ENCODE results near the gene RARB. TPM values are rescaled to one million over a fixed set of nuclear protein-coding genes. Genes with fewer than 3 reads are reported as not detected.

Gene RARB
- total and polyA plus RNA-seq, 11 donors, result 4.3 to 21.0 (median 16.3) TPM

DNA sequence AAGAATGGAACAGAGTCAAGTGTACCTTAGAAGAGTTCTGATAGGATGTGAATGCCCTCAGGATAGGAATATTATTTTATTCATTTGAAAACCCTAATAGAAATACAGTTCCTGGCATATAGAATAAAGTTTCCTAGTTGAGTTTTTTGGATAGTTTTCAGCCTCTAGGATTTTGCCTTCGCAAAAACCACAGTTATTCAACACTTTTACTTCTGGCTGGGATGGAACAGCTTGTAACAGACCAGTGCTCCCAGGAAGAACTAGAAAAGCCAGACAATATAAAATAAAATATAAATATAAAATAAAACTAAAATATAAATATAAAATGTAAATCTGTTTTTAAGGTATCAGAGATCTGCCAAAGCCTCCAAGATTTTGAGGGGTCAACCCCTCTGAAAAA lies 27.5 kb upstream of the RARB start:
- TF ChIP-seq POLR2A (IDR thresholded peaks at IDR 0.05), result no peak
- TF ChIP-seq, protein P1, sequence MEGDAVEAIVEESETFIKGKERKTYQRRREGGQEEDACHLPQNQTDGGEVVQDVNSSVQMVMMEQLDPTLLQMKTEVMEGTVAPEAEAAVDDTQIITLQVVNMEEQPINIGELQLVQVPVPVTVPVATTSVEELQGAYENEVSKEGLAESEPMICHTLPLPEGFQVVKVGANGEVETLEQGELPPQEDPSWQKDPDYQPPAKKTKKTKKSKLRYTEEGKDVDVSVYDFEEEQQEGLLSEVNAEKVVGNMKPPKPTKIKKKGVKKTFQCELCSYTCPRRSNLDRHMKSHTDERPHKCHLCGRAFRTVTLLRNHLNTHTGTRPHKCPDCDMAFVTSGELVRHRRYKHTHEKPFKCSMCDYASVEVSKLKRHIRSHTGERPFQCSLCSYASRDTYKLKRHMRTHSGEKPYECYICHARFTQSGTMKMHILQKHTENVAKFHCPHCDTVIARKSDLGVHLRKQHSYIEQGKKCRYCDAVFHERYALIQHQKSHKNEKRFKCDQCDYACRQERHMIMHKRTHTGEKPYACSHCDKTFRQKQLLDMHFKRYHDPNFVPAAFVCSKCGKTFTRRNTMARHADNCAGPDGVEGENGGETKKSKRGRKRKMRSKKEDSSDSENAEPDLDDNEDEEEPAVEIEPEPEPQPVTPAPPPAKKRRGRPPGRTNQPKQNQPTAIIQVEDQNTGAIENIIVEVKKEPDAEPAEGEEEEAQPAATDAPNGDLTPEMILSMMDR (IDR thresholded peaks at IDR 0.05), result no peak
- Histone ChIP-seq H3K4me1 (peaks cover 0 to 7% (median 0%) of the 10 kb centered on the region in 12 donors), H3K36me3 (no peaks in the 10 kb centered on the region), H3K27ac (no peak overlapping the region), H3K4me3 (no peak overlapping the region), H3K27me3 (no peaks in the 10 kb centered on the region), H3K9me3 (no peaks in the 10 kb centered on the region)
- ATAC-seq, result no peak
- WGBS, 4 donors, result 76 to 86% (median 83%) methylated on average over 1 of the region's 1 CpG
- intact Hi-C loops (cut with DNase I), result no loop called here
- DNase-seq, result no peak

GRCh38 chr3:25403968-25404367 lies 24.1 kb upstream of the RARB start:
- no peak for DNase-seq
- WGBS, 4 donors, result 54 to 72% (median 58%) methylated on average over 4 of the region's 4 CpGs
- no peak for ATAC-seq
- no peaks in the 10 kb centered on the region for H3K36me3 ChIP-seq
- no peak overlapping the region for H3K4me3 ChIP-seq
- H3K27ac ChIP-seq, result no peak overlapping the region
- intact Hi-C loops (cut with DNase I), result no loop called here
- peaks cover 0 to 7% (median 0%) of the 10 kb centered on the region in 12 donors for H3K4me1 ChIP-seq
- H3K27me3 ChIP-seq, result no peaks in the 10 kb centered on the region
- H3K9me3 ChIP-seq, result no peaks in the 10 kb centered on the region
- TF ChIP-seq, protein P1 (IDR thresholded peaks at IDR 0.05), result no peak
- TF ChIP-seq POLR2A (IDR thresholded peaks at IDR 0.05), result no peak

- DNase-seq, result no peak
- H3K27ac ChIP-seq, result no peak overlapping the region
These were observed 23.5 kb upstream of the RARB start for GRCh38 chr3:25404569-25404968.

GRCh38 chr3:25405335-25405734 lies 22.7 kb upstream of the RARB start:
- Histone ChIP-seq H3K4me3 (no peak overlapping the region), H3K27me3 (no peaks in the 10 kb centered on the region), H3K9me3 (no peaks in the 10 kb centered on the region), H3K4me1 (peaks cover 0 to 7% (median 0%) of the 10 kb centered on the region in 12 donors), H3K36me3 (no peaks in the 10 kb centered on the region), H3K27ac (no peak overlapping the region)
- whole genome bisulfite sequencing, 4 donors, result 75 to 94% (median 78%) methylated on average over 1 of the region's 1 CpG
- no peak for DNase-seq
- no peak for ATAC-seq
- TF ChIP-seq, protein P1 (IDR thresholded peaks at IDR 0.05), result no peak
- no peak for TF ChIP-seq POLR2A (IDR thresholded peaks at IDR 0.05)
- intact Hi-C loops (cut with DNase I), result no loop called here

More at GRCh38 chr3:25404569-25404968, 23.5 kb upstream of the RARB start:
- no peaks in the 10 kb centered on the region for H3K27me3 ChIP-seq
- WGBS, 4 donors, result 70 to 97% (median 95%) methylated on average over 4 of the region's 4 CpGs
- no peaks in the 10 kb centered on the region for H3K36me3 ChIP-seq
- no peaks in the 10 kb centered on the region for H3K9me3 ChIP-seq
- no peak overlapping the region for H3K4me3 ChIP-seq
- TF ChIP-seq, protein P1 (IDR thresholded peaks at IDR 0.05), result no peak
- TF ChIP-seq POLR2A (IDR thresholded peaks at IDR 0.05), result no peak
- ATAC-seq, result no peak
- intact Hi-C loops (cut with DNase I), result no loop called here
- peaks cover 0 to 7% (median 0%) of the 10 kb centered on the region in 12 donors for H3K4me1 ChIP-seq
